ENCODE measurements around the gene FGFR2.
"Not testable (repeated sequence)": the region's sequence is repeated elsewhere in the genome, so short reads cannot be mapped to it uniquely, and the experiment has no call there.

FGFR2 gene

DNA sequence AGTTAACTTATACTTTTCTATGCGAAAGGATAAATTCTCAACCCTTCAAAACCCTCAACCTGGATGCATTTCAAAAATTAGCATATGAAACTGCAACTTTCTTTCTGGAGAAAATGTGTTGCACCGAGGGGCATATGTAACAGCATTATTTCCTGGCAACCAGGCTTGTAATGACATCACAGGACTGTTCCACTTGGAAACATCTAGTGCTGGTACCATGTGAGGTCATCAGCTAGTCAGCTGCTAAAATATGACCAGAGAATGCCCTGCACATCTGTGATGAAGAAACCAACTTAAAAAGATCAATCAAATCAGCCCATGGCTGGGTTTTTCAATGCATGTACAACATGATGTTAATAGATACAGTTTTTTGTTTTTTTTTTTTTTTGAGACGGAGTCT lies 40.0 kb downstream of the FGFR2 start:
- no peak for TF ChIP-seq CTCF (IDR thresholded peaks at IDR 0.05; ENCODE audit: low read depth, low read length)
- DNase-seq (ENCODE audit: low read depth in 2 of 2) = no peak

GRCh38 chr10:121556918-121557573 lies 41.2 kb downstream of the FGFR2 start:
- TF ChIP-seq CTCF (IDR thresholded peaks at IDR 0.05; ENCODE audit: low read depth, low read length) = no peak
- H3K4me3 ChIP-seq (replicated peaks in 1 of 2; ENCODE audit: low read depth in 2 of 2, low read length in 2 of 2) = no peak overlapping the region
- DNase-seq (ENCODE audit: low read depth in 2 of 2) = no peak

More for the DNA sequence above, 40.0 kb downstream of the FGFR2 start:
- no peak overlapping the region for H3K4me3 ChIP-seq (replicated peaks in 1 of 2; ENCODE audit: low read depth in 2 of 2, low read length in 2 of 2)

GRCh38 chr10:121556455-121556854 lies 41.8 kb downstream of the FGFR2 start:
- no peak for DNase-seq (ENCODE audit: low read depth in 2 of 2)
- H3K4me3 ChIP-seq (replicated peaks in 1 of 2; ENCODE audit: low read depth in 2 of 2, low read length in 2 of 2) = no peak overlapping the region
- TF ChIP-seq CTCF (IDR thresholded peaks at IDR 0.05; ENCODE audit: low read depth, low read length) = no peak

GRCh38 chr10:121554916-121555315 lies 43.3 kb downstream of the FGFR2 start:
- not testable (repeated sequence) for DNase-seq (ENCODE audit: low read depth in 2 of 2); H3K4me3 ChIP-seq (replicated peaks in 1 of 2; ENCODE audit: low read depth in 2 of 2, low read length in 2 of 2)

GRCh38 chr10:121553511-121554264 lies 44.6 kb downstream of the FGFR2 start:
- no peak for DNase-seq (ENCODE audit: low read depth in 2 of 2)
- H3K4me3 ChIP-seq (replicated peaks in 1 of 2; ENCODE audit: low read depth in 2 of 2, low read length in 2 of 2) = no peak overlapping the region
- no peak for TF ChIP-seq CTCF (IDR thresholded peaks at IDR 0.05; ENCODE audit: low read depth, low read length)

GRCh38 chr10:121552746-121553145 lies 45.5 kb downstream of the FGFR2 start:
- DNase-seq (ENCODE audit: low read depth in 2 of 2) = no peak
- TF ChIP-seq CTCF (IDR thresholded peaks at IDR 0.05; ENCODE audit: low read depth, low read length) = no peak
- H3K4me3 ChIP-seq (replicated peaks in 1 of 2; ENCODE audit: low read depth in 2 of 2, low read length in 2 of 2) = no peak overlapping the region

GRCh38 chr10:121551210-121551885 lies 46.9 kb downstream of the FGFR2 start:
- H3K4me3 ChIP-seq (replicated peaks in 1 of 2; ENCODE audit: low read depth in 2 of 2, low read length in 2 of 2) = no peak overlapping the region
- DNase-seq (ENCODE audit: low read depth in 2 of 2) = no peak
- no peak for TF ChIP-seq CTCF (IDR thresholded peaks at IDR 0.05; ENCODE audit: low read depth, low read length)

Data from cardiac fibroblast (primary cell).